ENCODE measurements around the gene CHODL. TPM values are rescaled to one million over a fixed set of nuclear protein-coding genes. Genes with fewer than 3 reads are reported as not detected.

Gene CHODL
- total and polyA plus RNA-seq, 2 of the 4 experiments (the other 2 are of a cell fraction) = under 0.01 TPM; not detected in 1

DNA sequence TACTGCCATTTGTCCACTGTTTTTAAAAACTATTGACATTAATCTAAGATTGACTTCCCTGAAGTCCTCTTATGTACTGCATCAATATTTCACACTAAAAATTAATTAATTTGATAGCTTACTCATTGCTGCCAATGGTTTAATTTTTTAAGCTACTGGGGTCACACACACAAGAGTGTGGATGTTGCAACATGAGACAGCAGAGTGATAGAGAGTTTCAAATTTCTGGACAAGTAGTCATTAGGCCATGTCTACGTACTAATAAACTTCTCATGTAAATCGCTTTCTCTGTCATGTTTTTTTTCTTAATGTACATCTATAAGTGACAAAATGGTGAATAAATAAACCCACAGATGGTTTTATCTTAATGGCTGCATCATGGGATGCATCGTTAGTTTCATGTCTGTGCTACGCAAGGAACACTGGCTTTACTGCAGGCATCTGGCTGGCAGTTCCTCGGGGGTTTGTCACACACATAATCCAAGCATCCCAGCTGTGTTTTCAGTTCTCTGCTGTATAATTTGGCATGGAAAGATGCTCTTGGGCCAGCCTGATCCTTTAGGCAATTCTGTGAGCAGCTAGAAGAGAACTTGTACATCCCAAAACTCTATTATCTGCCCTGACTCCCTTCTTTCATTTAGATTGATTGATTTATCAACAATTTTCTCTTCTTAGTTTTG is 16.4 kb upstream of the CHODL start:
- no peaks in the 10 kb centered on the region for H3K4me1 ChIP-seq (ENCODE audit: control insufficient read depth, insufficient read depth, low read length)
- H3K36me3 ChIP-seq (ENCODE audit: control insufficient read depth, insufficient read depth, low read length) = no peaks in the 10 kb centered on the region
- TF ChIP-seq RCOR1 (IDR thresholded peaks at IDR 0.05; ENCODE audit: insufficient replicate concordance, low read length) = no peak
- H3K27ac ChIP-seq (ENCODE audit: insufficient read depth, low read length) = no peak overlapping the region
- BruUV-seq (replicated peaks) = no TSS peak
- ChIA-PET CTCF (no interaction called here), POLR2A (ENCODE audit: unreplicated experiment) (no interaction called here)
- no peak overlapping the region for H3K4me2 ChIP-seq (ENCODE audit: low read depth, low read length)
- no peaks in the 10 kb centered on the region for H3K27me3 ChIP-seq (ENCODE audit: control insufficient read depth, insufficient read depth, low read length)
- H3K79me1 ChIP-seq (ENCODE audit: low read depth in 1 of 2, low read length in 2 of 2) = no peaks in the 10 kb centered on the region
- no peak overlapping the region for H4K8ac ChIP-seq (ENCODE audit: low read depth in 2 of 2, low read length in 2 of 2)
- no peak overlapping the region for H3K4me3 ChIP-seq (ENCODE audit: insufficient read depth, low read depth, low read length)
- no CpG with 5 or more reads among the region's 5 CpGs for WGBS, 2 experiments (ENCODE audit: extremely low coverage in 2 of 2, insufficient read length in 1 of 2)
- in situ Hi-C loops (cut with MboI; ENCODE audit: low sequenced_read_pairs) (no loop called here), intact Hi-C loops (cut with micrococcal nuclease) (no loop called here), dilution Hi-C loops (cut with HindIII; ENCODE audit: low sequenced_read_pairs, unreplicated experiment) (no loop called here)
- no peak for ATAC-seq (ENCODE audit: low read depth)
- no peak overlapping the region for H2BK15ac ChIP-seq (ENCODE audit: low read depth, low read length)
- H2AFZ ChIP-seq (replicated peaks; ENCODE audit: low read length, poor library complexity) = no peak overlapping the region
- H3K9me3 ChIP-seq (ENCODE audit: control insufficient read depth, insufficient read depth, low read length) = peaks cover 8% of the 10 kb centered on the region
- H4K91ac ChIP-seq (ENCODE audit: insufficient read depth, low read depth, low read length) = no peak overlapping the region
- no peak overlapping the region for H2BK120ac ChIP-seq (ENCODE audit: low read depth, low read length)
- H4K20me1 ChIP-seq (ENCODE audit: insufficient read depth, low read length) = no peaks in the 10 kb centered on the region
- H3K4ac ChIP-seq (ENCODE audit: low read depth, low read length) = no peak overlapping the region
- H3K14ac ChIP-seq (replicated peaks; ENCODE audit: low read depth, low read length) = no peak overlapping the region
- no peak overlapping the region for H3K18ac ChIP-seq (ENCODE audit: low read depth, low read length)
- no peak overlapping the region for H2AK5ac ChIP-seq (ENCODE audit: low read depth, low read length)
- no peak overlapping the region for H3K56ac ChIP-seq (ENCODE audit: extremely low read depth, insufficient read depth, low read length)
- no peak overlapping the region for H4K5ac ChIP-seq (ENCODE audit: low read depth, low read length)
- DNase-seq = no peak
- no peak overlapping the region for H3K9ac ChIP-seq (ENCODE audit: low read depth, low read length)
- no peak overlapping the region for H2BK20ac ChIP-seq (ENCODE audit: low read depth, low read length)
- H3K9me1 ChIP-seq (ENCODE audit: insufficient read depth, low read length) = no peaks in the 10 kb centered on the region
- no peak overlapping the region for H3K23ac ChIP-seq (ENCODE audit: low read depth, low read length)
- no peak overlapping the region for H2AK9ac ChIP-seq (replicated peaks; ENCODE audit: low read depth, low read length, poor library complexity)
- no peak overlapping the region for H2BK5ac ChIP-seq (ENCODE audit: low read depth, low read length, poor library complexity, severe bottlenecking)
